Measurements from ENCODE around the gene CHD9NB. TPM values are rescaled to one million over a fixed set of nuclear protein-coding genes. Genes with fewer than 3 reads are reported as not detected.
"Not testable (repeated sequence)": the region's sequence is repeated elsewhere in the genome, so short reads cannot be mapped to it uniquely, and the experiment has no call there.

CHD9NB gene
- total RNA-seq, 1 experiment from 2014 or later = not detected

- DNase-seq (ENCODE audit: low read depth) = no peak
These were observed 31.4 kb upstream of the CHD9NB start for GRCh38 chr16:53084141-53084541.

- no peak for DNase-seq (ENCODE audit: low read depth)
These were observed 30.4 kb upstream of the CHD9NB start for GRCh38 chr16:53083119-53083518.

- no peak for DNase-seq (ENCODE audit: low read depth)
These were observed 29.8 kb upstream of the CHD9NB start for GRCh38 chr16:53082509-53082908.

GRCh38 chr16:53081686-53082407 lies 29.1 kb upstream of the CHD9NB start:
- DNase-seq (ENCODE audit: low read depth) = no peak

- no peak for DNase-seq (ENCODE audit: low read depth)
These were observed 28.3 kb upstream of the CHD9NB start for GRCh38 chr16:53081032-53081424.

- peak; percentile 96 for DNase-seq (ENCODE audit: low read depth)
These were observed 27.8 kb upstream of the CHD9NB start for GRCh38 chr16:53080345-53081031.

- DNase-seq (ENCODE audit: low read depth) = no peak
These were observed 26.2 kb upstream of the CHD9NB start for GRCh38 chr16:53078765-53079485.

- no peak for DNase-seq (ENCODE audit: low read depth)
These were observed 25.6 kb upstream of the CHD9NB start for GRCh38 chr16:53078247-53078646.

GRCh38 chr16:53075461-53075860 lies 22.8 kb upstream of the CHD9NB start:
- not testable (repeated sequence) for DNase-seq (ENCODE audit: low read depth)

GRCh38 chr16:53074296-53074695 lies 21.6 kb upstream of the CHD9NB start:
- not testable (repeated sequence) for DNase-seq (ENCODE audit: low read depth)

GRCh38 chr16:53073022-53073421 lies 20.3 kb upstream of the CHD9NB start:
- DNase-seq (ENCODE audit: low read depth) = no peak

- DNase-seq (ENCODE audit: low read depth) = peak; percentile 19
These were observed 19.1 kb upstream of the CHD9NB start for GRCh38 chr16:53071748-53072301.

- no peak for DNase-seq (ENCODE audit: low read depth)
These were observed 17.1 kb upstream of the CHD9NB start for GRCh38 chr16:53069772-53070171.

GRCh38 chr16:53068423-53068833 lies 15.7 kb upstream of the CHD9NB start:
- DNase-seq (ENCODE audit: low read depth) = no peak

- no peak for DNase-seq (ENCODE audit: low read depth)
These were observed 15.0 kb upstream of the CHD9NB start for GRCh38 chr16:53067675-53068074.

- no peak for DNase-seq (ENCODE audit: low read depth)
These were observed 12.9 kb upstream of the CHD9NB start for GRCh38 chr16:53065461-53066061.

GRCh38 chr16:53064081-53064578 lies 11.4 kb upstream of the CHD9NB start:
- no peak for DNase-seq (ENCODE audit: low read depth)

- DNase-seq (ENCODE audit: low read depth) = no peak
These were observed 9.0 kb upstream of the CHD9NB start for GRCh38 chr16:53061701-53062159.

GRCh38 chr16:53061256-53061655 lies 8.6 kb upstream of the CHD9NB start:
- DNase-seq (ENCODE audit: low read depth) = no peak

- no peak for DNase-seq (ENCODE audit: low read depth)
These were observed 7.0 kb upstream of the CHD9NB start for GRCh38 chr16:53059672-53060071.

GRCh38 chr16:53058882-53059281 lies 6.2 kb upstream of the CHD9NB start:
- no peak for DNase-seq (ENCODE audit: low read depth)

GRCh38 chr16:53058441-53058840 lies 5.7 kb upstream of the CHD9NB start:
- DNase-seq (ENCODE audit: low read depth) = no peak
